ENCODE data around the gene RALGPS1.
A peak's percentile ranks its signal among the peaks of the same experiment; 100 is the strongest.

RALGPS1 gene

GRCh38 chr9:127205952-127206351, 291.4 kb downstream of the RALGPS1 start:
- DNase-seq (ENCODE audit: low spot score): no peak

GRCh38 chr9:127206666-127207065, 292.1 kb downstream of the RALGPS1 start:
- DNase-seq (ENCODE audit: low spot score): no peak

GRCh38 chr9:127207734-127208410, 293.3 kb downstream of the RALGPS1 start:
- DNase-seq (ENCODE audit: low spot score): no peak

- no peak for DNase-seq (ENCODE audit: low spot score)
Measured at GRCh38 chr9:127208416-127208815, 293.8 kb downstream of the RALGPS1 start.

GRCh38 chr9:127209220-127209619, 294.6 kb downstream of the RALGPS1 start:
- DNase-seq (ENCODE audit: low spot score): no peak

GRCh38 chr9:127209948-127210640, 295.5 kb downstream of the RALGPS1 start:
- no peak for DNase-seq (ENCODE audit: low spot score)

GRCh38 chr9:127210851-127211730, 296.5 kb downstream of the RALGPS1 start:
- no peak for DNase-seq (ENCODE audit: low spot score)

- no peak for DNase-seq (ENCODE audit: low spot score)
Measured at GRCh38 chr9:127211983-127212382, 297.4 kb downstream of the RALGPS1 start.

GRCh38 chr9:127212453-127212852, 297.9 kb downstream of the RALGPS1 start:
- no peak for DNase-seq (ENCODE audit: low spot score)

- DNase-seq (ENCODE audit: low spot score): no peak
Measured at GRCh38 chr9:127213859-127214258, 299.3 kb downstream of the RALGPS1 start.

GRCh38 chr9:127214421-127215267, 300.1 kb downstream of the RALGPS1 start:
- DNase-seq (ENCODE audit: low spot score): peak; percentile 30

GRCh38 chr9:127215268-127216209, 301.0 kb downstream of the RALGPS1 start:
- DNase-seq (ENCODE audit: low spot score): no peak

GRCh38 chr9:127216210-127216887, 301.8 kb downstream of the RALGPS1 start:
- no peak for DNase-seq (ENCODE audit: low spot score)

- no peak for DNase-seq (ENCODE audit: low spot score)
Measured at GRCh38 chr9:127216888-127217217, 302.3 kb downstream of the RALGPS1 start.

GRCh38 chr9:127218818-127219217, 304.2 kb downstream of the RALGPS1 start:
- no peak for DNase-seq (ENCODE audit: low spot score)

- no peak for DNase-seq (ENCODE audit: low spot score)
Measured at GRCh38 chr9:127219520-127219919, 304.9 kb downstream of the RALGPS1 start.

- no peak for DNase-seq (ENCODE audit: low spot score)
Measured at GRCh38 chr9:127221695-127222094, 307.1 kb downstream of the RALGPS1 start.

GRCh38 chr9:127222388-127223095, 308.0 kb downstream of the RALGPS1 start:
- DNase-seq (ENCODE audit: low spot score): no peak

GRCh38 chr9:127223266-127223665, 308.7 kb downstream of the RALGPS1 start:
- DNase-seq (ENCODE audit: low spot score): no peak

- DNase-seq (ENCODE audit: low spot score): no peak
Measured at GRCh38 chr9:127223810-127224177, 309.2 kb downstream of the RALGPS1 start.
